GM19025 (cell line): Measurements from ENCODE around the gene RPS6KA5.
"Not testable (repeated sequence)": the region's sequence is repeated elsewhere in the genome, so short reads cannot be mapped to it uniquely, and the experiment has no call there.

Source experiments
- ATAC-seq: cut with Tn5 transposase; IDR thresholded peaks from one replicate; pipeline ENCODE4 v1.9.1; 2021; ENCODE audit warnings: mild to moderate bottlenecking, low read depth, moderate library complexity; ENCODE audit not compliant: unreplicated experiment

The RPS6KA5 gene

GRCh38 chr14:90890322-90891020 lies 170.0 kb downstream of the RPS6KA5 start:
- no peak for ATAC-seq

DNA sequence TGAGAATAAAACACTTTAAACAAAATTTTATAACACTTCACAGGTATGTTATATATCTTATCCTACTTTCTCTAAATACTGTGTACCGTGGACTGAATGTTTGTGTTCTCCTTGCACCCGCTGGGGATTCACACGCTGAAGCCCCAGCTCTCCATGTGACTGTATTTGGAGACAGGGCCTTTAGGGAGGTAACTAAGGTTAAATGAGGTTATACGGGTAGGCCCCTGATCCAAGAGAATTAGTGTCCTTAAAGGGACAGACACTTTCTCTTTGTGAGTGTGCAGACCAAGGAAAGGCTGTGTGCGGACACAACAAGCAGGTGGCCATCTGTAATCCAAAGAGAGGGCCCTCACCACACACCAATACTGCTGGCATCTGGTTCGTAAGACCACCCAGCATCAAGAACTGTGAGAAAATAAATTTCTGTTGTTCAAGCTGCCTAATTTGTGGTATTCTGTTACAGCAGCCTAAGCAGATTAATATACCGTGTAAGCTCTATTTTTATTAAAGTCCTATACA lies 174.1 kb downstream of the RPS6KA5 start:
- no peak for ATAC-seq

- ATAC-seq, result no peak
Observed at GRCh38 chr14:90883782-90884181, 176.7 kb downstream of the RPS6KA5 start.

- no peak for ATAC-seq
Observed at GRCh38 chr14:90883197-90883596, 177.2 kb downstream of the RPS6KA5 start.

DNA sequence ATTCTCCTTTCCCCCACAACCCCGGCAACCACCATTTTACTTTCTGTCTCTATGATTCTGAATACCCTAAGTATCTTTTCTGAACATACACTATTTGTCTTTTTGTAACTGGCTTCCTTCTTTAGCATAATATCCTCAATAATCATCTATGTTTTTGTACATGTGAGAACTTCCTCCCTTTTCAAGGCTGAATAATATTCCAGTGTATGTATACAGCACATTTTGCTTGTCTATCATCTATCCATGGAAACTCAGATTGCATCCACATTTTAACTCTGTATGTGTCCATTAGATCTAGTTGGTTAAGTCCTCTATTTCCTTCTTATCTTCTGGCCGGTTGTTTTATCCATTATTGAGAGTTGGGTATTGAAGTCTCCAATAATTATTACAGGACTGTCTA lies 180.2 kb downstream of the RPS6KA5 start:
- no peak for ATAC-seq

GRCh38 chr14:90874599-90874998 lies 185.8 kb downstream of the RPS6KA5 start:
- ATAC-seq, result no peak

DNA sequence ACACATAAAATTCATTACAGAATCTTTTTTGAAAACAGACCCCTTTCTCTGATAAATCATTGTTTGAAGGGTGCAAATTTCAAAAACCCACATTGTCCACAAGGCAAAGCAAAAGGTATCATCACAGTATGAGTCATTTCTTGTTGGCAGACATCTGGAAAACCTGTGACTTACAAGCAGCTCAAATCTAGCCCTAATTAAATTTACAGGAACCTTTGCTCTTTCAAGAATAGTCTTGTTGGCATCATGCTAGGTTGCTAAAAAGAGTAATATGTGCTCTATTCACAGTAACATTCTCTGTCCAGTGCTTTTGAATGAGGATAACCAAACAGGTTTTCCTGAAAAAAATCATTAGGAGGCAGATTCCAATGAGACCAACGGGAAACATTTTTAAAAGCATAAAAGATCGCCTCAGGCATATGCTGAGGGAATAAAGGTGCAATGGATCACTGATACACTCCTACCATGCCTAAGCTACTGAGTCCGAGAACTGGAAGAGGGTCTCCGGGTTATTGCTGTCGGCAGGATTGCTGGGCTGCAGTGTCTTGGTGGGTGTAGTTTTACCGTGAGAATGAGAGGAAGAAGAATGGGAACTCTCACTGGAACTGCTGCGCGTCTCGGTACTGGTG lies 188.7 kb downstream of the RPS6KA5 start:
- ATAC-seq, result no peak

DNA sequence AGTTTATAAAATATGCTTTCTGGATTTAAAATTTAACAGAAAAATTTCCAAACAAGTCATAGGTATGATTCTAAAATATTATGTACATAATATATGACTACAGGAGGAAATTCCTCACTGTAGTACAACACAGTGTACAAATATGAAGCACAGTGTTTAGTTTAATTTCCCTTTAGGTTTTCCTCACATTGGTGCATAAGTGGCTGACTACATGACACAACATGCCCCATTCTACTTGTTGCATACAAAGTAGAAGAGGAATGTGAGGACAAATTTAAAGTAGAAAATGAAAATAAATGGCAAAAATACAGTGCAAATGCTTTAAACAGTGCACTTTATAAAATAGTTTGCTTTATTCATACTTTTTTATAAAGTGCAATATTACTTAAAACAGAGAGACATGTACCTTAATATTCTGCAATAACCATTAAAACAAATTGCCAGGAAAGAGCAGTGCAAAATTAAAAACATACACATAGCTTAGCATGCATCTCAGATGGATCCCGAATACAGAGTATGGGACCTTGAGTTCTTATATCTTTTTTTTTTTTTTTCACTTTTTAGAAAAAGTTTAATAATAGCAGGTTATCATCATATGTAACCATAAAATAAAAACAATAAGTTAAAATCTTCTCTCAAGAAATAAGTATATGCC lies 189.4 kb downstream of the RPS6KA5 start:
- ATAC-seq, result no peak

DNA sequence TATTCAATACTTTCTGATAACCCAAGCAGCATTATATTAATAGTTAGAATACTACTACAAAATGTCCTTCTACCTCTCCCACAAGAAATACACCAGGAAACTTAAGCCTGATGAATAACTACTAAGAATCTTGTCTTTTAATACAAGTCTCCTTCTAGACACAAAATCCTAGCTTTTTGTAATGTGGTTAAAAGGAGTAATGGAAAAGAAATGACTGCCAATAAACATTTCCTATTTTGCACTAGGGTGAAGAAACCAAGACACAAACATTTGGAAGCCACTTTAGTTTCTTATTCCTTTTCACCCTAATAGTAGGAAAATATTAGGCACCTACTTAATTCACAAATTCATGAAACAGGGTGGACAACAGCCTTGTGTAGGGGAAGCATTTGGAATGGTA lies 192.9 kb downstream of the RPS6KA5 start:
- ATAC-seq, result no peak

- no peak for ATAC-seq
Observed at GRCh38 chr14:90866833-90867232, 193.6 kb downstream of the RPS6KA5 start.

DNA sequence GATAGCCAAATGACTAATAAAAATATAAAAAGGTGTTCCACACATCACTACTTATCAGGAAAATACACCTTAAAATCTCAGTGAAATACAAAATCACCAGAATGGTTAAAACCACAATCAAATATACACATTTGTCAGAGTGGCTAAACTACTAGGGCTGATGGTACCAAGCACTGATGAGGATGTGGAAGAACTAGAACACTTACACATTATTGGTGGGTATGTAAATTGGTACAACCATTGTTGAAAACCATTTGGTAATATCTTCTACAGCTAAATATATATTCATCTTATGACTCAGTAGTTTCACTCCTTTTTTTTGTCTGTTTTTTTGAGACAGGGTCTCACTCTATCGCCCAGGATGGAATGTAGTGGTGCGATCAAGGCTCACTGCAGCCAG lies 195.7 kb downstream of the RPS6KA5 start:
- ATAC-seq, result no peak

DNA sequence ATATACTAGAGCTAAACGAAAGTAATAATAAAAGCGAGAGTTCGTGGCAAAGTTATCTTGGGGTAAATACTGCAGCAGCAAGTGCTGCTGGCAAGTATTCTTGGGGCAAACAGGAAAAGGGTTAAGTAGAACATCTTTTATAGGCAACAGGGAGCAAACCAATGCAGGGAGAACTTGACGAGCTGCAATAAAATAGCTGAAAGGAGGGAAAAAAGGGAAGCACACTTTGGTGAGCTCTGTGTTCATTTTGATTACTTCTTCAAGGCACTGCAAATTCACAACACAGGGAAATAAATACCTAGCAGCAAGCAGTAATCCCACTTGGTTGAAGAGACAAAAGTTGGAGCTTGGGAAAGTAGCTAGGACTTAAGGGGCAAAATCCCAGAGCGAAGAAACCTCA lies 201.9 kb downstream of the RPS6KA5 start:
- ATAC-seq, result no peak

GRCh38 chr14:90857866-90858265 lies 202.6 kb downstream of the RPS6KA5 start:
- ATAC-seq, result no peak

DNA sequence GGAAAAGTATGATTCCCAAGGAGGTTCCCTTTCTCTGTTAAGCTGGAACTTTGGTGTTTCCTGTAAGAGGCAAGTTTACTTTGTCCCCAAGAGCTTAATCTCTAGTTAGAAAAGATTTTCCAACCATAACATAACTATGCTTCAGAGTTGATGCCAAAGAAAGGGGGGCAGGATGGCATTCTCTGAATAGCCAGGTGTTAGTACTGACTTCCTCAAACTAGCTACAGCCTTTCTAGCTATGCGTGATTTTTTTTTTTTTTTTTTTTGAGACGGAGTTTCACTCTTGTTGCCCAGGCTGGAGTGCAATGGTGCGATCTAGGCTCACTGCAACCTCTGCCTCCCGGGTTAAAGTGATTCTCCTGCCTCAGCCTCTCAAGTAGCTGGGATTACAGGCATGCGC lies 204.3 kb downstream of the RPS6KA5 start:
- not testable (repeated sequence) for ATAC-seq

DNA sequence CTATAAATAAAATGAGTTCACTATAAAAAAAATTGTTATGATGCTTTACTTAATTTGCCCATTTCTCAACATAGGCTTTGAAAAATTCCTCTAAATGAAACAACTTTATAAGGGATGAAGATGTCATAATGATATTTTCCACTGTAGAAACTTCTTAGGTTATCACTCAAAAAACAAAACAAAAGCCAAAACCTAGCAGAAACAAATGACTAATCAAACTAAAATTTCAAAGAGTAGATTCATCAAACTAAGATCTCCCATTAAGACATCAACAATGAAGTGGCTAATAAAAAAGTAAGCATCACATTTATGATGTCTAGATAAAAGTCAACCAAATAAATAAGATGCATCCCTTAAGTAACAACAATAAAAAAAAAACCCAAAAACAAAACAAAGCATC lies 207.3 kb downstream of the RPS6KA5 start:
- ATAC-seq, result no peak

GRCh38 chr14:90851327-90852036 lies 209.0 kb downstream of the RPS6KA5 start:
- ATAC-seq, result no peak

DNA sequence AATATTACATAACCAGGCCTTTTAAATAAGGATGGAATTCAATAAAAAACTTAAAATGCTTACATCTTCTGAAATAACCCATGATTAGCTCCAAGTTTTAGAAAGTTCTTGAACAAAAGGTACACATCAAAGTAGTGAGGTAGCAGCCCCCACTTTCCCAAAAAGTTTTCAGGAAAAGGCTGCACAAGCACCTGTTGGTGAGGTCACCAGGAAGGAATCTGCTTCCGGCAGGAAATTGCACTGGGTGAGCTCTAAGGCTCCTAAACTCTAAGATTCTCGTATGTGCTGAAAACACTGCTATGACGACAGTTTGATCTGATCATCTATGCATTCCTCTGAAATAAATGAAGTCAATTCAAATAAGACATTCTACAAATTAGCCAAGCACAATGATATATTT lies 210.0 kb downstream of the RPS6KA5 start:
- ATAC-seq, result no peak

GRCh38 chr14:90849787-90850444 lies 210.5 kb downstream of the RPS6KA5 start:
- no peak for ATAC-seq

- no peak for ATAC-seq
Observed at GRCh38 chr14:90848944-90849731, 211.3 kb downstream of the RPS6KA5 start.

DNA sequence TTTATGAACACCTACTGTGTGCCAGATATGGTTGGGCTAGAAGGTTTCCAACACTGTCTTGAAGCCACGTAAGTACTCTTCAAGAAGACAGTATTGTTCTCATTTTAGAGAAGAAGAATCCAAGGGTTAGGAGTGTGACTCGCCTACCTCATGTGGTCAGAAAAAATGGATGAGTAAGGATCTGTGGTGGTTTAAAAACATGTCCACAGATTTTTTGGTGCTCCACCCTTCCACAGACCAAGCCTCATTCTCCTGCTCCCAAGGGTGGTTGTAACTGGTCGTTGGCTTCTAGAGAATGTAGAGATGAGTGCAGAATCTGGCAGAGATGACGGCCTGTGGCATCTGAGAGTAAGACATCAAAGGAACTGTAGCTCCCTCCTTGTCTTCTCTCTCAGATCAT lies 213.9 kb downstream of the RPS6KA5 start:
- no peak for ATAC-seq
